Measurements from ENCODE around the gene PREB.

PREB gene

DNA sequence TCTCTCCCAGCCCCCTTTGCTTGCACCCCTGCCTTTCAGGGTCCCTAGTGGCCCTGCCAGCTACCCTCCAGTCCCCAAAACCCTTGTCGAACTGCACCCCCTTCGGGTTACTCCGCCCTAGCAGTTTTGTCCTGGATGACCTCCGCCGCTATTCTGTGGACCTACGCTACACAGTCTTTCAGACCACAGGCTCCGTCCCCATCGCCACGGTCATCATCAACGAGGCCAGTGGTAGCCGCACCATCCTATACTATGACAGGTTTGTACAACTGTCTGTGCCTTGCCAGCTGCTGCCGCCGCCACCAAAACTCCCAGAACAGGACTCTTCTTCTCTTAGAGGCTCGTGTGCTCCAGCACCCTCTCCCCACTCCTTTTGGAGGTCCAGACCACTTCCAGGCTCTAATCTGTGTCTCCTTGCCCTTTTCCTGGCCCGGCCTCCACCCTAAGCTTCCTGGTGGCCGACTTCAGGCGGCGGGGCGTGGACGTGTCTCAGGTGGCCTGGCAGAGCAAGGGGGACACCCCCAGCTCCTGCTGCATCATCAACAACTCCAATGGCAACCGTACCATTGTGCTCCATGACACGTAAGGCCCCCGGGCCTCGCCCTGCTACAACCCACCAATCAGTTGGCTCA, 40.0 kb downstream of the PREB start:
- no peak for DNase-seq

GRCh38 chr2:27093430-27094352, 40.7 kb downstream of the PREB start:
- no peak for DNase-seq

DNA sequence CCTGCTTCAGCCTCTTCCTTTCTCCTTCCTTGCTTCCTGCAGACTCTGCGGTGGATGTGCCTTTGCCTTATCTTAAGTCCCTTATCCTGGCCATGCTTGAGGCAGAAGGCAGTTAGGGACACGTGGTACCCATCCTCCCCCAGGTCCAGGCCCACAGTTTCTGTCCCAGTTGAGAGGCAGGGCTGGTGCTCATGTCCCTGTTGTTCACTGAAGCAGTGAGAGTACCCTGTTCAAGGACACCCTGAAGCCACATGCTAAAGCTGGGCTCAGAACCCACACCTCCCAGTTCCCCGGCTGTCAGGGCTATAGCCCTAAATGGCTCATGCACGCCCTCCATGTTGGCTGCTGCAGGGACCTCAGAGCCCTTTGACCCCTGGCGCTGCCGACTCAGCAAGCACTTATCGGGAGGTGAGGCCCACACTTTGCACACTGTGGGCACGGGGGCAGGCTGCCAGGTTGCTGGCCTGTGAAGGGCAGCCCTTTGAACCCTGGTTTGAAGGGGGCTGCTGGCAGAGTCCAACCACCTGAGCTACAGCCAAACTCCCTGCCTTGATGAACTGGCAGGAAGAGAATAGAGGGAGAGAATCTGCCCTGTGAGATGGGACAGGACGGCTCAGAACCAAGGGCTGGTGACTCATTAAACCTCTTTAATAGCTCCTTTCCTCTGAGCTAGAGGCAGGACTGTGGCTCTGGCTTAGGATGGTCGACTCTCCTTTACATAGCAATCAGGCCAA, 41.6 kb downstream of the PREB start:
- no peak for DNase-seq

DNA sequence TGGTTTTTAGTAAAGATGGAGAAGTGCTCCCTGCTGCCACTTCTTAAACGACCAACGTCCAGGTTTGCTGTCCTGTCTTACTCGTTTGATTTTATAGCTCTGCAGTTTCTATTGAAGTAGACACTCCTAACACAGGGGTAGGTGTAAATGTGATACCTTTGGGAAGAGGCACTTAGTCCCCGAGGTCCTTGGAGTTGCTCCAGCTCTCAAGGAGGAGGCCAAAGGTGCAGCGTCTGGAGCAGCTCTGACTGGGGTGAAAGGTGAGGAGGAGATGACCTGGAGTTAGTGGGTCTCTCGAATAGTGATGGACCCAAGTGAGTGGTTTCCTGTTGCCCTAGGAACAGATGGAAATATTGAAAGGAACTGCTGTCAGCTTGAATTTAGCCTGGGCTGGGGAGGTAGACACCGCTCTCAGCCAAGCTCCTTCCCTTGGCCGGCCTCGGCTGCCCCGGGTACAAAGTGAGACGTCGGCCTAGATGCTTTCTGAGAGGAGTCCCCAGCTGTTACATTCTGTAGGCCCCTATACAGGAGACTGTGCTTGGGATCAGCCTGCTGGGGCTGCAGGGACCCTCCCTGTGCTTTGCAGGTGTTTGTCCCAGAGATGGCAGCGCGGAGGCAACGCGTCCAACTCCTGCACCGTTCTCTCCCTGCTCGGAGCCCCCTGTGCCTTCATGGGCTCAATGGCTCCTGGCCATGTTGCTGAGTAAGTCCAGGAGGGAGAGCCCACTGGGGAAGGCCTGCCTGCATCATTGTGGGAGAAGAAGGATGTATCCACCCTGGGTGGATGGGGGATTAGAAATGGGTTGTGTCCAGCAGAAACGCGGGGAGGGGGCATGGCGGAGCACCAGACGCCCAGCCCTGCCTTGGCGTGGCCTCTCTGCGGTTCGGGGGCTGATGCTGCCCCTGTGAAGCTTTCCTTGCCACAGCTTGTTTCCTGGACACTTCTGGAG, 42.4 kb downstream of the PREB start:
- no peak for DNase-seq

DNA sequence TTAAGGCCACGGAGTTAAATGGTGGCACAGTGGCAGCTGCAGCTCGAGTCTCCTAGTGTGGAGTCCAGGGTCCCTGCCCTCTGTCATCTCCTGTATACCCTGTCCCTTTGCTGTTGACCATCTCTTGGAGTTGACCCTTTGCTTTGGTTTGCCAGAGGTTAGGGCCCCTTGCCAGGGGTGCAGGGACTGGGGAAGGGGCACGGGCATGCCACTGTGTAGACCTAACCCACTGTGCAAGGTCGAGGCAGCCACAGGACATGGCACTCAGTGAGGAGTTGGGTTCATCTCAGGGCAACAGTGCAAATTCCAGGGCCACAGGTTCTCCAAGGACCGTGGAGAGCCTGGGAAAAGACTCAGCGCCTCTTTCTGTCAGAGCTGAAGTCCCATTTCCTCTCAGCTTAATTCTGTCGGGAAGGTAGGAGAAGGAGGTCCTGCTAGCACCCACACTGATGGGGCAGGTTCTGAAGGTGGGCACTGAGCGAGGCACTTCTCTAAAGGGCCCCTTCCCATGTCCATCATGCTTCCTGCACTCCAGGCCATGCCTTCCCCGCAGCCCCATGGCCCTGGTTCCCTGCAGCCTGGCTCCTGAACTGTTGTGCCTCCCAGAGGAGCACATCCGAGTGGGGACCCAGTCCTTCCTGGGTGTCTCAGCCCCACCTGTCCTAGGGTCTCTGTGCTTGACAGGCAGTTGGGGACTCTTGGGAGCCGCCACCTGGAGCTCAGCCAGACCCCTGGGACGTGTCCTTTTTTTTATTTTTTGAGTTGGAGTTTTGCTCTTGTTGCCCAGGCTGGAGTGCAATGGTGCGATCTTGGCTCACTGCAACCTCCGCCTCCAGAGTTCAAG, 45.1 kb downstream of the PREB start:
- DNase-seq = no peak

- DNase-seq = no peak
Observed at GRCh38 chr2:27088634-27089033, 45.8 kb downstream of the PREB start.

DNA sequence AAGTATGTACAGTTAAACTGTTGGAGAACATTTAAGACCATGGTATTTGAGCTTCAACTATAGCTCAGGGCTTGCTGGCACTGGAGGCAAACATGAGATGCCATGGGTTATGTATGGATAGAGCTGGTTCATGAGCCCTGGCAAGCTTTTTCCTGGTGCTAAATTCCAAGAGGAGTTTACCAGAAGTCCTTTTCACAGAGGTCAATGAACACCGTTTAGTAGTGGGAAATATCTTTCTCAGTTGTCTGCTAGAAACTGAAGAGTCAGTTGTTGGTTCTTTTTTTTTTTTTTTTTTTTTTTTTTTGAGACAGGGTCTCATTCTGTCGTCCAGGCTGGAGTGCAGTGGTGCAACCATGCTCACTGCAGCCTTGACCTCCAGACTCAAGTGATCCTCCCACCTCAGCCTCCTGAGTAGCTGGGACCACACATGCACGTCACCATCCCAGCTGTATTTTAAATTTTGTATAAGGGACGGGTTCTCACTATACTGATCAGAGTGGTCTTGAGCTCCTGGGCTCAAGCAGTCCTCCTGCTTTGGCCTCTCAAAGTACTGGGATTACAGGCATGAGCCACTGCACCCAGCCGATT, 46.5 kb downstream of the PREB start:
- no peak for DNase-seq

GRCh38 chr2:27086724-27087593, 47.5 kb downstream of the PREB start, which contains the start of gene KHK:
TSS of gene KHK (plus strand) at chr2:27086772. CDS start at chr2:27087260, 488 bp downstream.
- no peak for DNase-seq

GRCh38 chr2:27086090-27086723, 48.2 kb downstream of the PREB start:
- DNase-seq = peak; percentile 76

DNA sequence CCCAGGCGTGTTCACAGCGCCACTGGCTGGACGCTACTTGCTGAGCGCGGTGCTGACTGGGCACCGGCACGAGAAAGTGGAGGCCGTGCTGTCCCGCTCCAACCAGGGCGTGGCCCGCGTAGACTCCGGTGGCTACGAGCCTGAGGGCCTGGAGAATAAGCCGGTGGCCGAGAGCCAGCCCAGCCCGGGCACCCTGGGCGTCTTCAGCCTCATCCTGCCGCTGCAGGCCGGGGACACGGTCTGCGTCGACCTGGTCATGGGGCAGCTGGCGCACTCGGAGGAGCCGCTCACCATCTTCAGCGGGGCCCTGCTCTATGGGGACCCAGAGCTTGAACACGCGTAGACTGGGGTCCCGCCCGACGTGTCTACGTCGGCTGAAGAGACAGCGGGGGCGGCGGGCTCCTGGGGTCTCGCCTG, 48.8 kb downstream of the PREB start:
- no peak for DNase-seq

DNA sequence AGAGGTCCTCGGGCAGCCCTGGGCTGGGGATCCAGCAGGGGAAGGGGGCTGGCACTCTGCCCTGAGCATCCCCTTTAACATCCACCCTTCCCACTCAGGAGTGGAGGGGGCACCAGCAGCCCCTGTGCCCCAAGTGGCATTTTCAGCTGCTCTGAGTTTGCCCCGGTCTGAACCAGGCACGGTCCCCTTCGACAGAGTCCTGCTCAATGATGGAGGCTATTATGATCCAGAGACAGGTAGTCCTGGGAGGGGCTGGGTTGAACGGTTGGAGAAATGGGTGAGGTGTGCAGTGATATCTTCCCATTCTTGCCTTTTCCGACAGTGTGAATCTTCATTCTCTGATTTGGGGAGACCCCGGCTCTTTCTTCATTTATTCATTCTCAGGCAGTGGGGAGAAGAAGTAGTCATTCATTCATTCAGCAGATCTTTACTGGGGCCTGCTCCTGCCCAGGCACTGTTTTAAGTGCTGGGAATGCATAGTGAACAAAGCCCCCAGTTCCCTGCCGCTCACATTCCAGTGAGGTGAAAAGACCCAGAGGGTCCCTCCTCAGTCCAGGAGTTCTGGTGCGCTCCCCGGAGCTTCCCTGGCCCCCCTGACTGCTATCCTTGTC, 49.3 kb downstream of the PREB start:
- no peak for DNase-seq

DNA sequence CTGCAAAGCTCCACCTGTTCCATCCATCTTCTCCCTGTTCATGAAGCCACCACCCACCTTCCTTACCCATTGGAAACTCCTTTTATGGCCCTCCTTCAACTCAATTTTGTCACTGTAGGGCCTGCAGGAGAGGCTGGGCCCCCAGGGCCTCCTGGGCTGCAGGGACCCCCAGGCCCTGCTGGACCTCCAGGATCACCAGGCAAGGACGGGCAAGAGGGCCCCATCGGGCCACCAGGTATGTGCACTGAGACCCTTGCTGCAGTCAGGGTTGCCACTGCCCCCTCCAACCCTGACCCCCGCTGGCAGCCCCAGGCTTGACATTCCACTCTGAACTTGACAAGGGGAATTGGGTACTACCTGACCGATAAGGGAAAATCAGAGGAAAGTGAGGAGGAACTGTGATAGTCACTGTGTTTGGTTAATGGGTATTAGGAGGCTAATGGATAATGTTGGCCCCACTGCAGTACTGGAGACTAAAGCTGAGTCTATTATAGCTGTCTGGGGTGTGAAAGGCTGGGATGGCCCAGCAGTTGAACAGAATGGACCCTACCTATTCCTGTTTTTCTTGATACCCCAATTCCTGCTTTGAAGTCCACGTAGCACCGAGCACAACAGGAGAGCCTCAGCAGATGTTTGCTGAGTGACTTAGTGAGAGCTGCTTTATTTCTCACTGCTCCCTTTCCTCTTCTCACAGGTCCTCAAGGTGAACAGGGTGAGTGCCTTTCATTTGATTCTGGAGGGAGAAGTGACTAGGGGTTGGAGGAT, 50.0 kb downstream of the PREB start:
- no peak for DNase-seq

DNA sequence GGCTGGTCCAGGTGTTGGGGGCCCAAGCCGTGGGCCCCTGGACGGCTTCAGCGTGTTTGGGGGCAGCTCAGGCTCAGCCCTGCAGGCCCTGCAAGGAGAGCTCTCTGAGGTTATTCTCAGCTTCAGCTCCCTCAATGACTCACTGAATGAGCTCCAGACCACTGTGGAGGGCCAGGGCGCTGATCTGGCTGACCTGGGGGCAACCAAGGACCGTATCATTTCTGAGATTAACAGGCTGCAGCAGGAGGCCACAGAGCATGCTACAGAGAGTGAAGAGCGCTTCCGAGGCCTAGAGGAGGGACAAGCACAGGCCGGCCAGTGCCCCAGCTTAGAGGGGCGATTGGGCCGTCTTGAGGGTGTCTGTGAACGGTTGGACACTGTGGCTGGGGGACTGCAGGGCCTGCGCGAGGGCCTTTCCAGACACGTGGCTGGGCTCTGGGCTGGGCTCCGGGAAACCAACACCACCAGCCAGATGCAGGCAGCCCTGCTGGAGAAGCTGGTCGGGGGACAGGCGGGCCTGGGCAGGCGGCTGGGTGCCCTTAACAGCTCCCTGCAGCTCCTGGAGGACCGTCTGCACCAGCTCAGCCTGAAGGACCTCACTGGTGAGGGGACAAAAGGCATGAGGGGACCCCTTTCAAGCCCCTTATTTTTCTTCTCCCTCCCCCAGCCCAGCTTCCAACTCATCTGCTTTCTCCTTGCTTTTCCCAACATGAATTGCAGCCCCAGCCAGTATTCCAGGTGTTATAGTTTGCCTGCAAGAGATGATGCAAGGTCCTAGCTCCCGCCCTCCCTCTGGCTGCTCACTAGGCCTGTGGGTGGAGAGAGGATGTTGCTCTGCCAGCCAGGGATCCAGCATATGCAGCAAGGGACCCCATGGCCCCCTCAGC, 50.8 kb downstream of the PREB start:
- no peak for DNase-seq

DNA sequence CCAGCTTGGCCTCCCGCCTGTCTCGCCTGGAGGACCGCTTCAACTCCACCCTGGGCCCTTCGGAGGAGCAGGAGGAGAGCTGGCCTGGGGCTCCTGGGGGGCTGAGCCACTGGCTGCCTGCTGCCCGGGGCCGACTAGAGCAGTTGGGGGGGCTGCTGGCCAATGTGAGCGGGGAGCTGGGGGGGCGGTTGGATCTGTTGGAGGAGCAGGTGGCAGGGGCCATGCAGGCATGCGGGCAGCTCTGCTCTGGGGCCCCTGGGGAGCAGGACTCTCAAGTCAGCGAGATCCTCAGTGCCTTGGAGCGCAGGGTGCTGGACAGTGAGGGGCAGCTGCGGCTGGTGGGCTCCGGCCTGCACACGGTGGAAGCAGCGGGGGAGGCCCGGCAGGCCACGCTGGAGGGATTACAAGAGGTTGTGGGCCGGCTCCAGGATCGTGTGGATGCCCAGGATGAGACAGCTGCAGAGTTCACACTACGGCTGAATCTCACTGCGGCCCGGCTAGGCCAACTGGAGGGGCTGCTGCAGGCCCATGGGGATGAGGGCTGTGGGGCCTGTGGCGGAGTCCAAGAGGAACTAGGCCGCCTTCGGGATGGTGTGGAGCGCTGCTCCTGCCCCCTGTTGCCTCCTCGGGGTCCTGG, 51.5 kb downstream of the PREB start:
- DNase-seq = no peak

DNA sequence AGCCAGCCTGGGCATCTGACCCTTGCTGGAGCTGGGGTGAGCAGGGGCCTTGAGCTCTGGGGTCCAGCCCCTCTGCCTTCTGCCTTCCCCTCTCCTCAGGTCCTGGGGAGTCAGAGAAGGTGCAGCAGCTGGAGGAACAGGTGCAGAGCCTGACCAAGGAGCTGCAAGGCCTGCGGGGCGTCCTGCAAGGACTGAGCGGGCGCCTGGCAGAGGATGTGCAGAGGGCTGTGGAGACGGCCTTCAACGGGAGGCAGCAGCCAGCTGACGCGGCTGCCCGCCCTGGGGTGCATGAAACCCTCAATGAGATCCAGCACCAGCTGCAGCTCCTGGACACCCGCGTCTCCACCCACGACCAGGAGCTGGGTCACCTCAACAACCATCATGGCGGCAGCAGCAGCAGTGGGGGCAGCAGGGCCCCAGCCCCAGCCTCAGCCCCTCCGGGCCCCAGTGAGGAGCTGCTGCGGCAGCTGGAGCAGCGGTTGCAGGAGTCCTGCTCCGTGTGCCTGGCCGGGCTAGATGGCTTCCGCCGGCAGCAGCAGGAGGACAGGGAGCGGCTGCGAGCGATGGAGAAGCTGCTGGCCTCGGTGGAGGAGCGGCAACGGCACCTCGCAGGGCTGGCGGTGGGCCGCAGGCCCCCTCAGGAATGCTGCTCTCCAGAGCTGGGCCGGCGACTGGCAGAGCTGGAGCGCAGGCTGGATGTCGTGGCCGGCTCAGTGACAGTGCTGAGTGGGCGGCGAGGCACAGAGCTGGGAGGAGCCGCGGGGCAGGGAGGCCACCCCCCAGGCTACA, 52.3 kb downstream of the PREB start:
- no peak for DNase-seq

Measured in NCI-H446 treated with DMSO at 0.1 percent for 48 hours (cell line).